ENCODE measurements around the gene EIF5.
A peak's percentile ranks its signal among the peaks of the same experiment; 100 is the strongest.

The EIF5 gene

DNA sequence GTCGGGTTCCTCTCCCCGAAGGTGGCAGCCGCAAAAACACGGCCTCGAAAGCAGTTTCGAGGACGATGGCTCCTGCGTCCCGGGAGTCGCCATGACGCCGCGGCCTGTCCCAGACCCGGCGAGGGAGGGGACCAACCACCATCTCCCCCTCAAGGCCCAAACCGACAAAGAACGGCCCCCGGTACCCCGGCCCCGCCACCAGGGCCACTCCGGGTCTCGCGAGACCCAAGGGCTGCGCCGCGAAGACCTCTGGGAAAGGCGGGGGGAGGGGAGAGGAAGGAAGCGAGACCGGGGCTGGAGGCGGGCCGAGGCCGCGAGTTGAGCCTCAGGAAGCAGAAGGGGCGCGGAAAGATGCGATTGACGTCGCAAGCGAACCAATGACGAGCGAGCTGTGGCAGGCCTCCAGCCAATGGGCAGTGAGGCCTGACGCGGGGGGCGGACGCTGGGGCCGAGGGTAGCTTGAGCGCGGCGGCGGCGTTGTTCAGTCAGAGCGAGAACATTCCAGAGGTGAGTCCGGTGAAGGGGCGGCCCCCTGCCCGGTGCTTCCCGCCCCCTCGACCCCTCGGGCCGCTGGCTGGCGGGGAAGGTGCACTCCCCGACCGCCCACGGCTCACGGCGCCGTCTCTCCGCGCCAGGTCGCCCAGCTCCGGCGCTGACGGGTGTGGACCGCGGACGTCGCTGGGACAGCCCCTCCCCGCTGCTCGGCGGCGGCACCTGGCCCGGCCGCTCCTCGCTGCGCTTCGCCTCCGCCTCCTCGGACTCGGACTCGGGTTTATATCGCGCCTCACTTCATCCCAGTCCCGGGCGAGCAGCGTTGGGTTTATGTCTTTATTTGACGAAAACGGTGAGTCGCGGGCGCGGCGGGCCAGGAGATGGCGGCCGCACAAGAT lies at the start of gene EIF5:
Gene EIF5 (plus strand): TSS at position 484 of the 890 bp plus-strand sequence. CDS start 1,624 bp downstream, outside the sequence.
- peak; percentile 99 for DNase-seq

DNA sequence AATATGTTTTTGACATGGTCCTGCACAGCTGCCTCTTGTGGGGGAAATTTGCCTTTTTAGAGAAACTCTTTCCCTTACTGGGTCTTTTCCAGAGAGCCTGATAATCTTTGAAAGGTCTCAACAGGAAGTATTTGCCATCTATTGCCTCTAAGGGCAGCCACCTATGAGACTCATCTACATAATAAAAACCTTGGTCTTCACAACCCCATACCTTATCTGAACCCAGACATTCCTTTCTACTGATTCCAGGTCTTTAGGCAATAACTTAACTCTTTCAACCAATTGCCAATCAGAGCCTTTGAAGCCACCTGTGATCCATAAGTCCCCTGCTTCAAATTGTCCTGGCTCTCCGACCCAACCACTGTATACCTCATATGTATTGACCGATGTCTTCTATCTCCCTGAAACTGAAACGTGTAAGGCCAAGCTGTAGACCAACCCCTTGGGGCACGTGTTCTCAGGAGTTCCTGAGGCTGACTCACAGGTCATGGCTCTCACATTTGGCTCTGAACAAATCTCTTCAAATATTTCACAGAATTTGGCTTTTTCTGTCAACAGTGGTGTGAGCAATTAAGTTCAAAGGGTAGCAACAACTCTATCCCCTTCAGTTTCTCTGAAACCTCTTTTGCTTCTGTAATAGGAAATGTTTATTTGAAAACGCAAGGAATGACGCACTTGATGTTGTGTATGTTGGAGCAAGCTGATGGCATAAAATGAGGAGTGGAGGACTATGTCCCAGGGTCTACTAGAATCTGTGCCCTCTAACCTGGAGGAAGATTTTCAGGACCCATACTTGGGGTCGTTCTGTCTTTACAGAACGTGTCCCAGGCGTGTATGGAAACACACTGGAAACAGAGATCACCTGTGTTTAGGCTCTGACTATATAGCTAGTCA lies 49.2 kb upstream of the EIF5 start:
- no peak for DNase-seq

GRCh38 chr14:103286460-103286859 lies 47.6 kb upstream of the EIF5 start:
- no peak for DNase-seq

DNA sequence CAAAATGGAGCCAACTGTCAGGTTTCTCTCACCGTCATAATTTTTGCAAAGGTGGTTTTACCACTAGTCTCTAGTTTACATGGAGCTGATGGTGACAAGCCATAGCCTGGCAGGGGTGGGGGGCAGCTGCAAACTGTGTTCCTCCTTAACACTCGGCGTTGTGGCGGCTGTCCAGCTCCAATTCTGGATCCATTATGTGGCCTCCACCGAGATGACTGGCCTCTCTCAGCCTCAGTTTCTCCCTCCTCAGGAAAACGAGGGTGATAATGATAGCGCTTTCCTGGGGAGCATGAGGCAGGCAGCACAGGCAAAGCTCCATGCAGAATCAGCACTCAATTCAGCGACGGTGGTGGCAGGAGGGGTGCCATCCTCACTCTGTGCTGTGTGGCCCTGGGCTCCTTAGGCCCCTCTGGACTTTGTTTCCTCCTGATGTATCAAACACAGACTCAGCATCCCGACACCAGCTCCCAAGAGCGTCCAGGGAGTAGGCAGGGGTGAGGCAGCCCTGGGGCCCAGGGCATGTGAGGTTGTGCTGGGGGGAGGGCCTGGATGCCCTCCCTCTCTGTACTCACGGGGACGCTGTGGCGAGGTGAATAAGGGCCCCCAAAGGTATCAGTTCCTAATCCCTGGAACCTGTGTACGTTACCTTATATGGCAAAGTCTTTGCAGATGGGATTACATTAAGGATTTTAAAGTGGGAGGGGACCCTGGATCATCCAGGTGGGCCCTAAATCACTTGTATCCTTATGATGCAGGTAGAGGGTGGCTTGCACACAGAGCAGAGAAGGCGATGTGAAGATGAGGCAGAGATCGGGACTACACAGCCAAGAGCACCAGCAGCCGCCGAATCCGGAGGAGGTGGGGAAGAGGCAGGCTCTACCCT lies 46.8 kb upstream of the EIF5 start:
- DNase-seq, result no peak

- no peak for DNase-seq
Measured at GRCh38 chr14:103288076-103288766, 45.8 kb upstream of the EIF5 start.

GRCh38 chr14:103290056-103290455 lies 44.0 kb upstream of the EIF5 start:
- DNase-seq, result no peak

DNA sequence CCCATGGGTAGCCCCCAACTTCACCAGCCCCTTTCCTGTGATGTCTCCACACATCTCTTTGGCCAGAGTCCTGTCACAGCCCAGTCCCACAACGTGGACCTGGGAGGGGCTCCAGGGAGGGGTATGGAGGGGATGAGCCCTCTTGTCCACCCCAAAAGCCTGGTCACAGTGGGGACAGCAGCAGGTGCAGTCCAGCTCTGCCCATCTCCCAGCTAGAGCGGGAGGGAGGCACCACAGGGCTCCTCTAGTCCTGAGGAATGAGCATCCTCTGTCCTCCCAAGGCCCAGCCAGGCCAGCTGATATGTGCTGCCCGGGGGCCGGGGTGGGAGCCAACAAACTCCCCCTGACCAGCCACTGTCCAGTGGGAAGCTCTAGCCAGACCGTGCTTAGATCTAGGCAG lies 43.5 kb upstream of the EIF5 start:
- DNase-seq, result no peak

GRCh38 chr14:103290961-103291360 lies 43.1 kb upstream of the EIF5 start:
- DNase-seq, result no peak

DNA sequence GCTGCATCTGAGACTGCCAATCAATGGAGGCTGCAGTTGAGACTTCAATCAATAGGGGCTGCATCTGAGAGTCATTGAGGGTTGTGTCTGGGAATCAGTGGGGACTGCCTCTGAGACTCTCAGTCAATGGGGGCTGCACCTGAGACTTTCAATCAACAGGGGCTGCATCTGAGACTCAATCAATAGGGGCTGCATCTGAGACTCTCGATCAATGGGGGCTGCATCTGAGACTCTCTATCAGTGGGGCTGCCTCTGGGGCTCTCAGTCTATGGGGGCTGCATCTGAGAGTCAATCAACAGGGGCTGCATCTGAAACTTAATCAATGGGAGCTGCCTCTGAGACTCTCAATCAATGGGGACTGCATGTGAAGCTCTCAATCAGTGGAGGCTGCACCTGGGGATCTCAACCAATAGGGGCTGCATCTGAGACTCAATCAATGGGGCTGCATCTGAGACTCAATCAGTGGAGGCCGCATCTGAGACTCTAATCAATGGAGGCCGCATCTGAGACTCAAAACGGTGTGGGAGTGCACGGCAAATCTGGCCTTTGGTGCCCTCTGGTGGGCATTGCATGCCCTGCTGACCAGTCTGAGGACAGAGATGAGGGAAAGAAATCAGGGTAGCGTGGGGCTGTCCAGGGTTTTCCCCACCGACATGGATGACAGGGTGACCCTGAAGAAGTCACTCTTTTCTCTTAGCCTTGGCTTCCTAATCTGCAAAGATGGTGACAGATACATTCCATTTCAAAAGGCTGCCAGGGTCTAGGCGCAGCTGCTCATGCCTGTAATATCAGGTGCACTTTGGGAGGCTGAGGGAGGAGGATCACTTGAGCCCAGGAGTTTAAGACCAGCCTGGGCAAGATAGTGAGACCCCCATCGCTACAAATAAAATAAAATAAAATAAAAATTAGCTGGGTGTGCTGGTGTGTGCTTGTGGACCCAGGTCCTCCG lies 41.3 kb upstream of the EIF5 start:
- peak; percentile 74 for DNase-seq

DNA sequence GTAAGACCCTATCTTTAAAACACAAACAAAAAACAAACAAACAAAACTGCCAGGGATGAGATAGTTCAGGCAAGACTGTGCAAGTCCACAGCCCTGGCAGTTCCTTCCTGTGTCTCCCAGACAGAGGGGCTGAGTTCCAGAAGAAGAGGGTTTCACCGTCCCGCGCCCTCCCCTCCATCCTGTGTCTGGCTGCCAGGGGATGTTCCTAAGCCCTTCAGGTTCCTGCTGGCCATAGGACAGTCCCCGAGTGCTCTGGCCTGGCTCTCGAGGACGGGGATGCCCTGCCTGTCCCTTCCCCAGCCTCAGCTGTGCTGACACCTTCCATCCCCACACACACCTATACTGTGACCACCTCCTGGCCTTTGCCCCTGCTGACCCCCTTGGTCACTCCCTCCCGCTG lies 40.6 kb upstream of the EIF5 start:
- no peak for DNase-seq

DNA sequence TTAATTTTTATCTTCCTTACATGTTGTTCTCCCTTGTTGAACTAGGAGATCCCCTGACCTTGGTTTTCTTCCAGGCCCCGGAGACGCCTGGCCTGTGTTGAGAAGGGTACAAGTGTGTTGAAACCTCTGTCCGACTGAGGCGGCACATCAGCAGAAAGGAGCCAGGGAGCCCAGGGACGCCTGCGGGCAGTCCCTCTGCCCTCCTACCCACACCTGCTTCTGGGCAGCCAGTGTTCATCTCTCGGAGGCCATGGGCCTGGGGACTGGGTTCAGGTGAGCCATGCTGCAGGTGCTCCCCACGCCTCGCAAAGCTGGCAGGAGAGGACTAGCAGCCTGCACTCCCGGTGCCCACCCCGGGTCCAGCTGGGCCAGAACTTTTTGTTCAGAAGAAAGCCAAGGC lies 39.9 kb upstream of the EIF5 start:
- no peak for DNase-seq

GRCh38 chr14:103296007-103296406 lies 38.0 kb upstream of the EIF5 start:
- DNase-seq, result no peak

GRCh38 chr14:103296987-103297386 lies 37.0 kb upstream of the EIF5 start:
- no peak for DNase-seq

- DNase-seq, result no peak
Measured at GRCh38 chr14:103298620-103299019, 35.4 kb upstream of the EIF5 start.

DNA sequence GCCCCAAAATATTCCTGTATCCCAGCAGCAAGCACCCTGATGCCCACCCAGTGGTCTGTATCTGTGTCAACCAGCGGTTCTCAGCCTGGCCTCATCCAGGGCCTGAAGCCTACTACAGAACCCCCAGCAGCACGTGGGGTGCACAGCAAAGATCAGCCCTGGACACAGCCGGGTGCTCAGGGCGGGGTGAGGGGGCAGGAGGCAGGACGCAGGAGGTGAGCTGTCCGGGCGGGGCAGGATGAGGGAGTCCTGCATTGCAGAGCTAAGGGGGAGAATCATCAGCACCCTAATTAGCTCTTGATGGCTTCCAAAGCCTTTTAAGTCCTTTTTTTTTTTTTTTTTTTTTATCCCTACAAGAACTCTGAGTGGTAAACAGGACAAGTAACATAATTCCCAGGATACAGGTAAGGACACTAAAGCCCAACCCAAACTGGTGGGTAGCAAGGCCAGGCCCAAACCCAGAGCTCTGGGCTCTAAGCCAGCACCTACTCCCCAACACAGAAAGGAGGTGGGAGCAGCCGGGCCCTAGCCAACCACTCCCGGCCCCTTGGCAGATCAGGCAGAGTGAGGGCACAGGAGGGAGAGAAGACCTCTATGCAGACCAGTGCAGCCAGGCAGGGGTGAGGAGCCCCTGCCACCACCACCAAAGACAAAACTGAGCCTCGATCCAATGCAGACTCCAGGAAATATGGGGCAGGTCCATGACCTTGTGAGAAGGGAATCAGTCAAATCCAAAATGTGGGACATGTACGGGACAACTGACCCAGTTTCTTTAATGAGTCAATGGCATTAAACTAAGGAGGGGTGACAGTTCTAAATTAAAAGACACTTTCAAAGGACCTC lies 32.3 kb upstream of the EIF5 start:
- no peak for DNase-seq

DNA sequence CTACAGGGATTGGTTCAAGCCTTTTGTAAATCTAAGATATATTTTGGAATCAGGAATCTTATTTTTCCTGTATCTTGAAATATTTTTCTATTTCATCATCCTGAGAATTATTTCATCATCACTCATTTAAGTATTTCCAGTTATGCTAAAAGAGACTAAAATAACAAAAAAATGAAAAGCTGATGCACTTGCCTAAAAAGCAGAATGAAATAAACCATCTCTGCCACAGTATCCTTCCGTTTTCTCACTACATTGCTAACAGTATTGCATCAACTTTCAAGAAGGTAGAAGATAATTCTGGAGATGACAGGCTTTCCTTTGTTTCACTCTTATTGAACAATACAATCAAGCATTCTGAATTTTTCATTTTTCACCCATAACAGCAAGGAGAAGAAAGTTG lies 31.1 kb upstream of the EIF5 start:
- no peak for DNase-seq

DNA sequence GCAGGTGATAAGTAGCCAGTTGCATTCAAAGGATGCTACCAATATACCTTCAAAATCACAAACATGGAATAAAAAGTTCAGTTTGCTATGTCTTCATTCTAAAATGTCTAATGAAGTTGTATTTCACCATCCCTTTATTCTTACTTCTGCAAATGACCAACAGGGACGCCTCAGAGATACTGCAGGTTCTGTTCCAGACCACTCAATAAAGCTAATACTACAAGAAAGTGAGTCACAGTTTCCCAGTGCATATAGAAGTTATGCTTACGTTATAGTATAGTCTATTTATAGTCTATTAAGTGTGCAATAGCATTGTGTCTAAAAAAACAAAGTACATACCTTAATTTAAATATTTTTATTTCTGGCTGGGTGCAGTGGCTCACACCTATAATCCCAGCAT lies 29.3 kb upstream of the EIF5 start:
- no peak for DNase-seq

- no peak for DNase-seq
Measured at GRCh38 chr14:103308717-103309616, 25.1 kb upstream of the EIF5 start.

DNA sequence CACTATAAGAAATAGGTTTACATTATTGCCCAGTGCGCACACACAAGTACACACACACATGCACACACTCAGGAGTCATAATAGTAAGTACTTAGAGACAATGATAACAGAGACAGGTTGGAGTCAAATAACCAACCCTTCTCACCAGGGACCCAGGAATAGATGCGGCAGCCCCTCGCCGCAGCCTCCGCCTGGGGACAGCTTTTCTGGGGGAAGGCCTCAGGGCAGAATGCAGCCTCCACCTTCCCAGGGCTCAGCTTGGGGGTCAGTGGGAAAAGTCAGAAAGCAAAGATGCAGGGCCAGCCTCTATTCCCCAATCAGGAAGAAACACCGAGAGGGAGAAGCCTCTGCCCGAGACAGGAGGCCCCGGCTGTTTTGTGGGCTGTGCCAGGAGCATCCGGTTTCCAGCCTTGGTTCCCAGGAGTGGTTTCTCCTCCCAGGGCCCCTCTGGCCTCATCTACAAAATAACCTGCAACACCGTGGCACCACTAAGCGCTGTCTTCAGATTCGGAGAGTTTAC lies 23.4 kb upstream of the EIF5 start:
- no peak for DNase-seq
